Measurements from ENCODE around the gene TMEM150B.

DNA sequence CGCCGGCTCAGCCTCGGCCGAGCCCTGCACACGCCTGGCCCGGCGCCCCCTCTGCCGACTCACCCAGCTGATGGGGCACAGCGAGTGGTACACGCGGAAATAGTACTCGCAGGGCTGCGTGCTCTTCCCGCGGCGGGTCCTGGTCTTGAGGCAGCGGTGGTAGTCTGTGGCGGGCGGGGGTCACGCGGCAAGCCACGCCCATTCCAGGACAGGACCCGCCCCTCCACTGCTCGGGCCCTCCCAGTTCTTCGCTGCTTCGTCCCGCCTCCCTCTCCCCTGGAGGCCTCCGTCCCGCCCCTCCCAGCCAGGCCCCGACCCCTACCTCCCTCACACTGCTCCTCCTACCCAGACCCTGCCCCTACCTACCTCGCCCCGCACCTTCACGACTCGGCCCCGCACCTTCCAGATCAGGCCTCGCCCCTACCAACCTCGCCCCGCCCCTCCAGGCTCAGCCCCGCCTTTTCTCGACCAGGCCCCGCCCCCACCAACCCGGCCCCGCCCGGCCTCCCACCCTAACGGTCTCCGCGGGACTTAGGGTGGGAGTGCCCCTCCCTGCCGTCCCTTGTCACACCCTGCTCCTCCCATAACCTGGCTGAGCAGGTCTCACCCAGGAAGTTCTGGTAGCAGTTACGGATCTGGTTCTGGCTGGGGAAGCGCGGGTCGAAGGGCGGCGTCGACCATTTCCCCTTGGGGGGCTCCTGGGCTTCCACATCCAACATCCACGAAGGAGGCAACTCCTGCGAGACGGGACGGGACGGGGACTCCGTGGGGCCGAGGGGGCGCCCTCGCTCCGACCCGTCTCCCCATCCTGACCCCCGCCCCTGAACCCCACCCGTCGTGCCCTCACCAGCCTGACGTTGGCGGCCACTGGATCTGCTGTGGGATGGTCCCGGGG, 28.9 kb upstream of the TMEM150B start:
- TF ChIP-seq EP300 (conservative IDR thresholded peaks at IDR 0.05; ENCODE audit: poor library complexity, severe bottlenecking): no peak
- TF ChIP-seq, protein P1, sequence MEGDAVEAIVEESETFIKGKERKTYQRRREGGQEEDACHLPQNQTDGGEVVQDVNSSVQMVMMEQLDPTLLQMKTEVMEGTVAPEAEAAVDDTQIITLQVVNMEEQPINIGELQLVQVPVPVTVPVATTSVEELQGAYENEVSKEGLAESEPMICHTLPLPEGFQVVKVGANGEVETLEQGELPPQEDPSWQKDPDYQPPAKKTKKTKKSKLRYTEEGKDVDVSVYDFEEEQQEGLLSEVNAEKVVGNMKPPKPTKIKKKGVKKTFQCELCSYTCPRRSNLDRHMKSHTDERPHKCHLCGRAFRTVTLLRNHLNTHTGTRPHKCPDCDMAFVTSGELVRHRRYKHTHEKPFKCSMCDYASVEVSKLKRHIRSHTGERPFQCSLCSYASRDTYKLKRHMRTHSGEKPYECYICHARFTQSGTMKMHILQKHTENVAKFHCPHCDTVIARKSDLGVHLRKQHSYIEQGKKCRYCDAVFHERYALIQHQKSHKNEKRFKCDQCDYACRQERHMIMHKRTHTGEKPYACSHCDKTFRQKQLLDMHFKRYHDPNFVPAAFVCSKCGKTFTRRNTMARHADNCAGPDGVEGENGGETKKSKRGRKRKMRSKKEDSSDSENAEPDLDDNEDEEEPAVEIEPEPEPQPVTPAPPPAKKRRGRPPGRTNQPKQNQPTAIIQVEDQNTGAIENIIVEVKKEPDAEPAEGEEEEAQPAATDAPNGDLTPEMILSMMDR (IDR thresholded peaks at IDR 0.05; ENCODE audit: poor library complexity, severe bottlenecking): no peak

All from neural cell (in vitro differentiated cells).